H4 (cell line): ENCODE results near the gene LOXHD1. TPM values are rescaled to one million over a fixed set of nuclear protein-coding genes. Genes with fewer than 3 reads are reported as not detected.
A peak's percentile ranks its signal among the peaks of the same experiment; 100 is the strongest.

Source experiments
- DNase-seq: peaks from one replicate; pipeline ENCODE4 v3.0.0-alpha.2; 2015; ENCODE audit warnings: low spot score
- total RNA-seq: library from RNA; depleted of rRNA; stranded (reverse); fragments of >200 nt; shearing (Covaris generic); gene quantifications from 2 replicates; pipeline ENCODE4 v1.2.3, GENCODE V29; 2014

The LOXHD1 gene
- total RNA-seq, 1 experiment from 2014 or later = not detected

GRCh38 chr18:46629361-46629760 lies 27.7 kb downstream of the LOXHD1 start:
- DNase-seq = no peak

GRCh38 chr18:46628206-46628605 lies 28.8 kb downstream of the LOXHD1 start:
- no peak for DNase-seq

GRCh38 chr18:46627136-46627535 lies 29.9 kb downstream of the LOXHD1 start:
- DNase-seq = no peak

GRCh38 chr18:46625069-46625468 lies 32.0 kb downstream of the LOXHD1 start:
- DNase-seq = no peak

GRCh38 chr18:46624127-46624526 lies 32.9 kb downstream of the LOXHD1 start:
- no peak for DNase-seq

- DNase-seq = no peak
Measured at GRCh38 chr18:46623541-46623940, 33.5 kb downstream of the LOXHD1 start.

- peak; percentile 23 for DNase-seq
Measured at GRCh38 chr18:46622999-46623398, 34.0 kb downstream of the LOXHD1 start.

GRCh38 chr18:46622451-46622850 lies 34.6 kb downstream of the LOXHD1 start:
- no peak for DNase-seq

- DNase-seq = no peak
Measured at GRCh38 chr18:46621871-46622270, 35.1 kb downstream of the LOXHD1 start.

- DNase-seq = no peak
Measured at GRCh38 chr18:46621111-46621766, 35.8 kb downstream of the LOXHD1 start.

- no peak for DNase-seq
Measured at GRCh38 chr18:46619559-46619958, 37.5 kb downstream of the LOXHD1 start.

GRCh38 chr18:46615720-46616119 lies 41.3 kb downstream of the LOXHD1 start:
- no peak for DNase-seq

- no peak for DNase-seq
Measured at GRCh38 chr18:46609048-46609447, 48.0 kb downstream of the LOXHD1 start.

GRCh38 chr18:46607926-46608325 lies 49.1 kb downstream of the LOXHD1 start:
- DNase-seq = no peak

GRCh38 chr18:46601141-46601805 lies 55.7 kb downstream of the LOXHD1 start:
- no peak for DNase-seq

GRCh38 chr18:46596119-46596518 lies 60.9 kb downstream of the LOXHD1 start:
- peak; percentile 66 for DNase-seq

- DNase-seq = no peak
Measured at GRCh38 chr18:46591783-46592391, 65.1 kb downstream of the LOXHD1 start.

- no peak for DNase-seq
Measured at GRCh38 chr18:46590103-46590502, 66.9 kb downstream of the LOXHD1 start.

GRCh38 chr18:46588971-46589660 lies 67.9 kb downstream of the LOXHD1 start:
- DNase-seq = no peak

GRCh38 chr18:46587600-46587999 lies 69.4 kb downstream of the LOXHD1 start:
- no peak for DNase-seq

- no peak for DNase-seq
Measured at GRCh38 chr18:46583711-46584110, 73.3 kb downstream of the LOXHD1 start.

- DNase-seq = no peak
Measured at GRCh38 chr18:46581648-46582047, 75.4 kb downstream of the LOXHD1 start.

- DNase-seq = no peak
Measured at GRCh38 chr18:46578987-46579386, 78.0 kb downstream of the LOXHD1 start.
